Activated B cell treated with CpG ODN at 0.5 μM for 24 hours (primary cell): Measurements from ENCODE around the gene DDR1. TPM values are rescaled to one million over a fixed set of nuclear protein-coding genes. Genes with fewer than 3 reads are reported as not detected.
A peak's percentile ranks its signal among the peaks of the same experiment; 100 is the strongest.

Experiments used
- ATAC-seq: fragments of 200-7000 bp; cut with Tn5 transposase; one replicate; pipeline ENCODE4 v1.10.0; 2021; ENCODE audit warnings: low read depth, mild to moderate bottlenecking, moderate library complexity
- CTCF ChIA-PET: fragments of 350-600 bp; sonication (Branson Sonifier 250); formaldehyde crosslinking; loops from one replicate; lab custom pipeline; 2021; ENCODE audit warnings: antibody characterized with exemption; lab: Charles Lee
- POLR2A ChIA-PET: fragments of 350-600 bp; sonication (Branson Sonifier 250); formaldehyde crosslinking; loops from one replicate; lab custom pipeline; 2021; ENCODE audit warnings: antibody characterized with exemption; lab: Charles Lee
- DNase-seq: peaks from one replicate; pipeline ENCODE4 v3.0.0; 2022
- H3K27ac Mint-ChIP-seq: one replicate; pipeline ENCODE4 v1.8.0; 2020; ENCODE audit warnings: mixed read lengths
- H3K27me3 Mint-ChIP-seq: one replicate; pipeline ENCODE4 v1.8.0; 2021; ENCODE audit warnings: mixed read lengths
- H3K36me3 Mint-ChIP-seq: one replicate; pipeline ENCODE4 v1.8.0; 2021; ENCODE audit warnings: low read depth, mixed read lengths
- H3K4me1 Mint-ChIP-seq: one replicate; pipeline ENCODE4 v1.8.0; 2021; ENCODE audit warnings: mixed read lengths
- H3K4me3 Mint-ChIP-seq: one replicate; pipeline ENCODE4 v1.8.0; 2020; ENCODE audit warnings: mild to moderate bottlenecking, mixed read lengths
- H3K9me3 Mint-ChIP-seq: one replicate; pipeline ENCODE4 v1.8.0; 2020; ENCODE audit warnings: mixed read lengths
- CTCF ChIP-seq: fragments of 200-600 bp; IDR thresholded peaks from one replicate; pipeline ENCODE4 v1.8.0; 2022; ENCODE audit warnings: antibody characterized with exemption, mild to moderate bottlenecking
- intact Hi-C: fragments of 100-400 bp; cut with micrococcal nuclease; formaldehyde crosslinking; loops from one replicate; pipeline ENCODE4 v1.15.1; 2024
- total RNA-seq: library from RNA; stranded (reverse); gene quantifications from 2 replicates; pipeline ENCODE4 v1.2.3, GENCODE V29; 2022

Gene DDR1
- total RNA-seq, 1 donor from 2014 or later, result 18.7 TPM

- TF ChIP-seq CTCF, result no peak
- intact Hi-C loops, result loop anchor here (1.0 to 2.0 kb wide), 3 partner anchors 29 to 86 kb away; partner anchors contain the start of gene DDR1
- H3K27me3 Mint-ChIP-seq, result no peaks in the 10 kb centered on the region
- peak; percentile 96 for ATAC-seq
- H3K9me3 Mint-ChIP-seq, result no peaks in the 10 kb centered on the region
- peaks cover 24% of the 10 kb centered on the region for H3K4me1 Mint-ChIP-seq
- POLR2A ChIA-PET, result interaction anchor here (0.6 to 2.7 kb wide), 10 partner anchors 10 to 244 kb away, joined by 3 to 22 read pairs (median 4); partner anchors contain the start of genes DDR1 and TCF19
- H3K4me3 Mint-ChIP-seq, result peak within 1 kb of the TSS; percentile 90
- peaks cover 70% of the 10 kb centered on the region for H3K36me3 Mint-ChIP-seq
- peak; percentile 94 for DNase-seq
- CTCF ChIA-PET, result interaction anchor here (0.7 to 3.4 kb wide), 17 partner anchors 11 to 181 kb away, joined by 3 to 25 read pairs (median 3); partner anchors contain the start of gene IER3
- H3K27ac Mint-ChIP-seq, result peak within 1 kb of the TSS; percentile 81
Measured at GRCh38 chr6:30914076-30914853, 29.9 kb downstream of the DDR1 start, which contains the start of gene VARS2. Gene VARS2, plus strand, starts transcription at chr6:30914238. Its CDS starts 599 bp downstream, at chr6:30914837.

- peaks cover 72% of the 10 kb centered on the region for H3K36me3 Mint-ChIP-seq
Measured at GRCh38 chr6:30914854-30915590, 30.7 kb downstream of the DDR1 start.

GRCh38 chr6:30915591-30915946, 31.2 kb downstream of the DDR1 start:
- ATAC-seq, result no peak
- Mint-ChIP-seq H3K27me3 (no peaks in the 10 kb centered on the region), H3K36me3 (peaks cover 72% of the 10 kb centered on the region), H3K4me1 (peaks cover 24% of the 10 kb centered on the region), H3K4me3 (peak overlapping the region; percentile 90), H3K27ac (peak overlapping the region; percentile 56), H3K9me3 (no peaks in the 10 kb centered on the region)
- CTCF ChIA-PET, result interaction anchor here (0.7 to 4.3 kb wide), 9 partner anchors 15 to 171 kb away, joined by 3 to 41 read pairs (median 5); no protein-coding TSS in a partner anchor
- TF ChIP-seq CTCF, result no peak
- DNase-seq, result no peak
- intact Hi-C loops, result loop anchor here (1.0 to 2.0 kb wide), 4 partner anchors 31 to 164 kb away; partner anchors contain the start of gene DDR1
- POLR2A ChIA-PET, result interaction anchor here (0.6 to 2.7 kb wide), 3 partner anchors 153 to 164 kb away, joined by 3 to 10 read pairs (median 4); no protein-coding TSS in a partner anchor

More at GRCh38 chr6:30914854-30915590, 30.7 kb downstream of the DDR1 start:
- Mint-ChIP-seq H3K9me3 (no peaks in the 10 kb centered on the region), H3K27me3 (no peaks in the 10 kb centered on the region), H3K4me1 (peaks cover 24% of the 10 kb centered on the region), H3K4me3 (peak overlapping the region; percentile 90), H3K27ac (peak overlapping the region; percentile 81)
- no peak for TF ChIP-seq CTCF
- ChIA-PET POLR2A (interaction anchor here (1.2 to 2.7 kb wide), 5 partner anchors 11 to 165 kb away, joined by 3 to 17 read pairs (median 8); no protein-coding TSS in a partner anchor), CTCF (interaction anchor here (0.8 to 4.3 kb wide), 9 partner anchors 15 to 172 kb away, joined by 3 to 41 read pairs (median 6); no protein-coding TSS in a partner anchor)
- intact Hi-C loops, result loop anchor here (1.0 to 2.0 kb wide), 5 partner anchors 30 to 164 kb away; partner anchors contain the start of gene DDR1
- DNase-seq, result no peak
- ATAC-seq, result no peak

GRCh38 chr6:30917041-30917440, 32.7 kb downstream of the DDR1 start:
- Mint-ChIP-seq H3K36me3 (peaks cover 73% of the 10 kb centered on the region), H3K4me3 (no peak overlapping the region), H3K27ac (no peak overlapping the region), H3K4me1 (peaks cover 25% of the 10 kb centered on the region), H3K9me3 (no peaks in the 10 kb centered on the region), H3K27me3 (no peaks in the 10 kb centered on the region)
- intact Hi-C loops, result no loop called here
- POLR2A ChIA-PET, result interaction anchor here (0.6 to 1.5 kb wide), 3 partner anchors 10 to 347 kb away, joined by 4 to 10 read pairs (median 5); no protein-coding TSS in a partner anchor
- CTCF ChIA-PET, result interaction anchor here (1.4 to 4.3 kb wide), 3 partner anchors 17 to 162 kb away, joined by 3 to 41 read pairs (median 11); no protein-coding TSS in a partner anchor
- DNase-seq (no peak), ATAC-seq (no peak)
- TF ChIP-seq CTCF, result no peak
